Activated naive CD4-positive, alpha-beta T cell (primary cell): ENCODE measurements around the gene LSM7.

Experiments
- DNase-seq, 4 experiments: peaks; one replicate each; lab custom pipeline; 2025; lab: John Stamatoyannopoulos, UW

The LSM7 gene

DNA sequence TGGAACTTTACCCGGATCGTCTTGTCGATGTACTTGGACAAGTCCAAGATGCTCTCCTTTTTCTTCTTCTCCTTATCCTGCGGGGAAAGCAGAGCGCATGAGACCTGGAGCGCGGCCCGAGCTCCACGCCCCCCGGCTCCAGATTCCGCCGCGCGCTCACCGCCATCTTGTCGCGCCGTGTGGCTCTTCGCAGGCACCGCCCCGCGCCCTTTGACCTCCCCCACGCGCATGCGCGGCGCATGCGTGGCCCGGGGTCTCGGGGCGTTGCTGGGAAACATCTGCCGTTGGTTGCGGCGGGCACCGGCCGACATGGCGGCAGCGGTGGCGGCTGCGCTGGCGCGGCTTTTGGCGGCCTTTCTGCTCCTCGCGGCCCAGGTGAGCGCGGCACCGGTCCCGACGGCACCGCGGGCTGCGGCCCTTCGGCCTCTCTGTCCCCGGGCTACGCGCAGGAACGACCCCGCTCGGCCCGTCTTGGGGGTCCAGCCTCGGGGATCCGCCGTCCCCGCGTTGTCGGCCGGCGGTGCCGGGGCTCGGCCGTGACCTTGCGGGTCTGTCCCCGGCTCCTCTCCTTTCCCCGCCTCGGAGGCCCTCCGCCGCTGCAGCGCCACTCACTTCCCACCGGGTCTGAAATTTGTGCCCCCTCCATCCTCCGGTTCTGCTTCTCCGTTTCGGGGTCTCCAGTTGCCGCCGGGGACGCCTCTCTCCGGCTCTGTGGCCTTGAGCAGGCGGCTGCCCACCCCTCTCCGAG is at the start of gene LSM7, which contains the start of gene SPPL2B:
Gene LSM7, minus strand, starts transcription at position 186 of the 748 bp plus-strand sequence. Its CDS starts 20 bp downstream, at position 166.
Gene SPPL2B, plus strand, starts transcription at position 284 of the 748 bp plus-strand sequence. Its CDS starts 26 bp downstream, at position 310.
- peak; percentile 83 to 90 (median 88) for DNase-seq

DNA sequence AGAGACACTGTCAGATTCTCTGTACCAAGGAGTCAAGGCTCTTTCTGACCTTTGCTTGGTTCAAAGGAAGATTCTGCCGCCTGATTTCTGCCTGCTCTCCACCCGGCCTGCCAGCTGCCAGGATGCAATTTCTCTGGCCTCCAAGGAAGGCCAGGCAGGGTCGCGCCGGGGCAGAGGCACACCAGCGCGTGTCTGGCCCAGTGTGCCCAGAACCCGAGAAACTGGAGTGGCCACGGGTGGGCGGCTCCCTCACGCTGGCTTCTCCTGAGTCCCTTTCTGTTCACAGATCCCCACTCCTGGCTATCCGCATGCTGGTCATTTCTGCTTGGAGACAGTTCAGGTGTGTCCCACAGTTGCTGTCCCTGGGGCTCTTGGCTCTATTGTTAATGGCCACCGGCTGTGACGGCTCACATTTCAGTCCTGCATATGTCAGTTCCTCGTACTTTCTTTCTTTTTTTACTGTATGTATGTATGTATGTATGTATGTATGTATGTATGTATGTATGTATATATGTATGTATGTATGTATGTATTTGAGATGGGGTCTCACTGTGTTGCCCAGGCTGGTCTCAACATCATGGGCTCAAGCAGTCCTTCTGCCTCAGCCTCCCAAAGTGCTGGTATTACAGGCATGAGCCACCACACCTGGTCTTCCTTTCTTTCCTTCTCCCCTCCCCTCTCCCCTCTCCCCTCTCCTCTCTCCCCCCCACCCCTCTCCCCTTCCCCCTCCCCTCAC is 48.6 kb upstream of the LSM7 start:
- DNase-seq, result no peak

DNA sequence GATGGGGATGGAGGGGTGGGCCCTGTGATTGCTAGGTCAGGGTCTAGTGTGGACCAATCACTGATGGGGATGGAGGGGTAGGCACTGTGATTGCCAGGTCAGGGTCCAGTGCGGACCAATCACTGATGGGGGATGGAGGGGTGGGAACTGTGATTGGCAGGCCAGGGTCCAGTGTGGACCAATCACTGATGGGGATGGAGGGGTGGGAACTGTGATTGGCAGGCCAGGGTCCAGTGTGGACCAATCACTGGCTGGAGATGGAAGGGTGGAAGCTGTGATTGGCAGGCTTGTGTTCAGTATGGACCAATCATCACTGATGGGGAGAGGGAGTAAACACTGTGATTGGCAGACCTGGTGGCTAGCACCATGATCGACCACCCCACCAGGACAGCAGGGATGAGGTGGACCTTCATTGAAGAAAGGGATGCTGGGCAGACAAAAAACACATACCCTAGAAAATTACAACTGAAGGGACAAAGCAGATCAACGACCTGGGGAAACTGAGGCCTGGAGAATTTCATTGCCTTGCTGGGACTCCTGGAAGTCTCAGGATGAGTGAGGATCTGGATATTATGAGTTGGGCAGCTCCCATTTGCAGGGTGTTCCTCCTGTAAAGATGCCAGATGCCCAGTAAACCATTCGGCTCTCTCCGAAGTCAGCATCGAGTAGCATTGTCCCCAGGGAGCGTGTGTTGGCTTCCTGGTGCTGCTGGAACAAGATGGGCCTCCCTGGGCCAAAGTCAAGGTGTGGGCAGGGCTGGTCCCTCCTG is 47.2 kb upstream of the LSM7 start:
- no peak for DNase-seq

DNA sequence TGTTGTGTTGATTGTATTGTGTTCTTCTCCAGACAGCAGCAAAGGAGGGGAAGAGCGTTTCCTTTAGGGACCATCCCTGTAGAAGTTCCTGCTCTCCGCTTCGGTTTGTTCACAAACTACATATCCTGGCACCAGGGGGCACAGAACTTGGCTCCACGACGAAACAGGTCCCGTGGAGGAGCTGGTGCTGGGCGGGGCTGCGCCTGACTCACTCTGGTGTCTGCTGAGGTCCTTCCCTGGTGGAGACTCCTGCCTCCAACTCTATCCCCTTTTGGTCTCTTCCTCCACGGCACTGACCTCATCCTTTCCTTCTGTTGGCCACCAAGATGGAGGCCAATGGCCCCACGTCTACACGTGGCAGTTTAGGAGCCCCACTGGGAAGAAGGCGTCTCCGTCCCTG is 46.4 kb upstream of the LSM7 start:
- no peak for DNase-seq

DNA sequence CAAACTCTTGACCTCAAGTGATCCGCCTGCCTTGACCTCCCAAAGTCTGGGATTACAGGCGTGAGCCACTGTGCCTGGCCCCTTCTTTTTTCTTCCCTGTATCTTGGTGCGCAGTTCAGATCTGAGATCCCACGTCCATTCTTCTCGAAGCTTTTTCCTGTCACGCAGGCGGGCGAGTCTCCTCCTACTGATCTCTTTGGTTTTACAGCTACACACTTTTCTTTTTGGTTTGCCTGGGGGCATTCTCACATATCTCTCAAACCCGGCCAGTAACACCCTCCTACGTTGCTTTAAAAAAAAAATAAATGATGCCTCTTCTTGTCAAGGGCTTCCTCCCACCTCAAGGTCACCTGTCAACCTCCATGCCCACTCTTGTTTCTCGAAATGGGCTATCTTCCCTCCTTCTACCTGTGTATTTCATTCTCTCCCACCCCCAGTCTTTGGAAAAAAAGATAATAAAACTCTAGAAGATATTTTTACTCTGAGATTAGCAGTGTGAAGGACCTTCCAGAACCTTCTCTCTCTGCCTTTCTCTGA is 43.8 kb upstream of the LSM7 start:
- DNase-seq, result no peak

DNA sequence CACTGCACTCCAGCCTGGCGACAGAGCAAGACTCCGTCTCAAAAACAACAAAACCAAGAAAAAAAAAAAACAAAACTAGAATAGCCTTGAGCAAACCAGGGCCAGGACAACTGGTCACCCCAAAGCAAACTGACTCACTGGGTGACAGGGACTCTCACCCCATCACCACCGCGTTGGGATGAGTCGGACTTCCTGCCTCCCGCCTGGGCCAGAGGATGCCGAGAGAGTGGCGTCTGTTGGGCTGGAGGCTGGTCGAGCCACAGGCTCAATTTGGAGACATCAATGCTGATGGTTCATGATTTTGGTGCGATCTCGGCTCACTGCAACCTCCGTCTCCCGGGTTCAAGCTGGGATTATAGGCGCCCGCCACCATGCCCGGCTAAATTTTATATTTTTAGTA is 43.3 kb upstream of the LSM7 start:
- DNase-seq, result no peak

DNA sequence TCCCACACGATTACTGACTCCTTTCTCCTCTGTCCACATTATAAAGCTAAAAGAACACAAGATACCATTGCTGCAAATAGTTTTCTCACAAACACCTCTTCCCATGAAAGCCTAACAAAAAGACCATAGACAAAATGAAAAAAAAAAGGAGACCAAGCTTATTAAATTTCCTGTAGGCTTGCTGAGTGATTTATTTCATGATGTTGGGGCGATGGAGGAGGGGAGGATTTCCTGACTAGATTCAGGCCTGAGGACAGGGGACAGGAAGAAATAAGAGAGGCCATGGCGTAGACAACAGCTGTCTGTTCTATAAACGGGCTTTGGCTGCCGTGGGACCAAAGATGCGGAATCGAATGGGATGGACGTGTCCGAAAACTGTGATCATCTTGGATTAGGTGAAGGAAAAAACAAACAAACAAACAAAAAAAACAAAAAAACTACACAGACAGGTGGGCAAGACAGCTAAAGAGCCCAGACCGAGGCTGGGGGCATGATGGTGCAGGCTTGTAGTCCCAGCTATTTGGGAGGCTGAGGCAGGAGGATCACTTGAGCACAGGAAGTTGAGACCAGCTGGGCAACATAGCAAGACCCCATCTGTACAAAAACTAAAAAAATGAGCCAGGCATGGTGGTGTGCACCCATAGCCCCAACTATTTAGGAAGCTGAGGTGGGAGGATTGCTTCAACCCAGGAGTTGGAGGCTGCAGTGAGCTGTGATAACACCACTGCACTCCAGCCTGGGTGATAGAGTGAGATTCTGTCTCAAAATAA is 37.0 kb upstream of the LSM7 start:
- no peak for DNase-seq

DNA sequence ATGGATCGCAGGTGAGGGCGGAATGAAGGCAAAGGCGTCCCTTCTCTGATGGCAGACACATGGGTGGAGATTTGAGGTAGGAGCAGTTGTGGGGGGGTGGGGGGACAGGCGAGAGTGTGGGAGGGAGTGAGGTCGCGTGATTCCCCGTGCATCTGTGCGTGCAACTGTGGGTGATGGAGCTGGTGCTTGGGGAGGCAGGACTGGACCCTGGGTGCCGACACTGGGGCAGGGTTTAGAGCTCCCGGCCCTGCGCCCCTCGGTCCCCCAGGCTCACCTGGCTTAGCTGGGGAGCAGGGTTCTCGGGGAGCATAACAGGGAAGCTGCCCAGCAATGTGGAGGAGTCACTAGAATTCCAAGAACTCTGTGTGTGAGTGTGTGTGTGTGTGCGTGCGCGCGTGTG is 35.0 kb upstream of the LSM7 start:
- no peak for DNase-seq

DNA sequence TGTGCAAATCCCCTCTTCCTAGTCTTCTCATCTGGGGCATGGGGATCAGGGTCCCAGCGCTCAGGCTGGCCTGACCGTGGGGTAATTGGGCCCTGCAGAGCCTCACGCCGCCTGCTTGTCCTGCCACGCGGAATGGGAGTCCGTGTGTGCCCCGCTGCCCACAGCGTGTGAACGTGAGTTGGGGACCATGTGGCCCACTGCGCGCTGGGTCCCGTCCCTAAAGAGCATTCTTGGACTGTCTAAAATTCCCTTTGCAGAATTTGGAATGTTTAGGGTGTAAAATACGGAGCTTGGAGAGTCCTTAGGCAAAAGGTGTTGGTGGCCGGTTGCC is 34.5 kb upstream of the LSM7 start:
- no peak for DNase-seq

DNA sequence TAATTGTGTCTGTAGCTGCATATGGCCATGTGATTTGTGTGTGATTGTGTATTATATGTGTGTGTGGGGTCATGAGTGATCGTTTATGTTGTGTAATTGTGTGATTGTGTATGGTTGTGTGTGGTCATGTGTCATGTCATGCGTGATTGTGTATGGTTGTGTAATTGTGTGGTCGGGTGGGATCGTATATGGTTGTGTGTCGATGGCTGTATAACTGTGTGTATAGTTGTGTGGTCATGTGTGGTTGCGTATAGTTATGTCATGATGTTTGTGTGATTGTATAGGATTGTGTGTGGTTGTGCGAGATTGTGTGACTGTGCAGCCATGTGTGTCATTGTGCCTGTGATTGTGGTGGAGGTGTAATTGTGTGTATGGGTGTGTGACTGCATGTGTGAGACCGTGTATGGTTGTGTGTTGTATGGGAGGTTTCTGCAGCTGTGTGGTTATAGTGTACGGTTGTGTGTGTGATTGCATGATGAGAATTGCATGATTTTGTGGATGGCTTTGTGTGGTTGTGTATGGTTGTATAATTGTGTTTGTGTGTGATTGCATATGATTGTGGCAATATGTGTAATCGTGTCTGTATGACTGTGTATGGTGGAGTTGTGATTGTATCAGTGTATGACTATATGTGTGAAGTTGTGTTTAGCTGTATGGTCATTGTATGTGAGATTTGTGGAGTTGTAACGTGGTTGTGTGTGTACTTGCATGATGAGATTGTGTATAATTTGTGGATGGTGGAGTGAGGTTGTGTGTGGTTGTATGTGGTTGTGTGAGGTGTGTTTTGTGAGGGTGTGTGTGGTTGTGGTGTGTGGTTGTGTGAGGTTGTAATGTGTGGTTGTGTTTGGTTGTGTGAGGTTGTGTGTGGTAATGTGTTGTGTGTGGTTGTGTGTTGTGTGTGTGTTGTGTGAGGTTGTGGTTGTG is 33.9 kb upstream of the LSM7 start:
- DNase-seq, result no peak

DNA sequence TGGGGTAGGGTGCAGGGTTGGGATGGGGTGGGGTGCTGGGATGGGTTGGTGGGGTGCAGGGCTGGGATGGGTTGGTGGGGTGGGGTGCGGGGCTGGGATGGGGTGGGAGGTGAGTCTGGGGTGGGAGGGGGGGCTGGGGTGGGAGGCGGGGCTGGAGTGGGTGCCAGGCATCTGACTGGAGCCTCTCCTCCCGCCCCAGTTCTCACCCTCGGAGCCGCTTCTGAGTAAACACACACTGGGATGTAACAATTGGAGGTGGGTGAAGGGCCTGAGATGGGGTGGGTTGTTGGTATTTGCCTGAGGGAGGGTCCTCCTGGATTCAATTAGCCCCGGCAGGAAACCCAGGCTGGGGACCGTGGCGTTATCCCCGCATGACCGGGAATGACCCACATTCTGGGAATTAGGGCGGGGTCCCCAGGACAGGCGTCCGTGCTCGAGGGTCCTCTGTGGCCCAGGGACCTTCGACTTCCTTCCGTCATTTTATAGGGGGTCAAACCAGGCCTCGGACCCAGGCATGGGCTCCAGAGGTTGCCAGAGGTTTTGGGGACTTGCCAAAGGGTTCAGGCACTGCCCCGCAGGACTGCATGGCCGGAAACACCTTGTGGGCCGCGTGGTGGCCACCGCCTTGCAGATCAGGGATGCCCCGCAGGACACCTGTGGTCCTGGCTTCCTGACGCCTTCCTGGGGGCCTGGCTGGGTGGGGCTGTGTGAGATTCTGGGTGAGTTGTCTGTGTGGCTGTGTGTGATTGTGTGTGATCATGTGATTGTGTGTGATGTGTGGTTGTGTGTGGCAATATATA is 33.1 kb upstream of the LSM7 start:
- no peak for DNase-seq

DNA sequence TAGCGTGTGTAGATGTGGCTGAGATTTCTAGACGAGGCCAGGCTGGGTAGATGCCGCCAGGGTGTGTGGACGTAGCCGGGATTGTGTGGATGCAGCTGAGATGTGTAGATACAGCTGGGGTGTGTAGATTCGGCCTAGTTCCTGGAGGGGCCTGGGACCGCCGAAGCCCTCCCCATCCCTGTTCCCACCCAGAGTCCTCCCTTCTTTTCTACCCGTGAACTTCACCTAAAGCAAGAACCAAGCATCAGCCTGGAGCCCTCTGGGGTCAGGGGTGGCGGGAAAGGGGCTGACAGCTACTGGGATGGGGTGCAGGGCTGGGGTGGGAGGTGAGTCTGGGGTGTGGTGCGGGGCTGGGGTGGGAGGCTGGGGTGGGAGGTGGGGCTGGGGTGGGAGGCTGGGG is 32.4 kb upstream of the LSM7 start:
- no peak for DNase-seq

DNA sequence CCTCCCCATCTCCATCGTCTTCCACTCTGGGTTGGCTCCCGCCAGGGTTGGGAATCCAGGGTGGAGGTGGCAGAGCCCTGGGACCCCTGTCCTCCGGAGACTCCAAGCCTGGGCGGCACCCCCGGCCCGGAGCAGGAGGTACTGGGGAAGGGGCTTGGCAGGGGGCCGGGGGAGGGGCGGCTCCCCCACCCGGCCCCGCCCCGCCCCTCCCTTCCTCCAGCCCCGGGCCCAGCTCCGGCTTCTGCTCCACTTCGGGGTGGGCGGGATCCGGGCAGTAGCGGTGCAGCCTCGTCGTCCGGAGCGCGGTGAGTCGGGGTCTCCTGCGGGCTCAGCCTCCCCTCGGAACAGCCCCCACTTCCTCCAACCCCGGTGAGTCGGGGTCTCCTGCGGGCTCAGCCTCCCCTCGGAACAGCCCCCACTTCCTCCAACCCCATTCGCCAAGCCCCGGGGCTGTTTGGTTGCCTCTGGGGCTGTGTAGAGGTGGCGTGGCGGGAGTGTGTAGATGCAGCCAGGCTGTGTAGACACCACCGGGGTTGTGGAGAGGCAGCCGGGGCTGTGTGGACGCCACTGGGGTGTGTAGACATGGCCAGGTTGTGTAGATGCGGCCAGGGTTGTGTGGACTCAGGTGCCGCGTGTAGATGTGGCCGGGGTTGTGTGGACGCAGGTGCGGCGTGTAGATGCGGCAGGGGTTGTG is 31.8 kb upstream of the LSM7 start, which contains the start of gene TMPRSS9:
Gene TMPRSS9, plus strand, starts transcription at position 274 of the 694 bp plus-strand sequence. CDS start 29,521 bp downstream, outside the sequence.
- DNase-seq, result no peak

DNA sequence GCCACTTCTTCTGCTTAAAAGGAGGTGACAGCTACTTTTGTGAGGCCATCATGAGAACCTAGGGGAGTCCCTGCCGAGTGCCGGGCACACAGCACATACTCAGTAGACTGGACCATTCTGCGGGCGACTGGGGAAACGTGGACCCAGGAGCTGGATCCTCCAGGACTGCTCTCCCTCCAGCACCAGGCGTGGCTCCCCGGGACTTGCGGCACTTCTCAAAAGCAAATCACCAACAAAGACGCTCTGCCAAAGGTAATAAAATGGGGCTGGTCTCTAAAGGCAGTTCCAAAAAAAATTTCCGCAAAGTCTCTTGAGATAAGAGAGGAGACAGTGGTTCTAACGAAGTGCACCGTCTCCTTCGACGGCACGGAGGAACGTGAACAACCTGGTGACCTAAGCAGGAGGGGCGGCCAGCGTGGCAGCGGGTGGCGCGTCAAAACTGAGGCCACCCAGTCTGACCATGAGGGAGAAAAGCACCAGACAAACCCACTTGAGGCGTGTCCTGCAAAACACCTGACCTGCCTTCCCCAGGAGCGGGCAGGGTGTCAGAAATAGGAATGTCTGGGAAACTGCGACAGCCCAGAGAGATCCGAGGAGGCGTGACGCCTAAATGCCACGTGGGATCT is 30.3 kb upstream of the LSM7 start:
- DNase-seq, result no peak

DNA sequence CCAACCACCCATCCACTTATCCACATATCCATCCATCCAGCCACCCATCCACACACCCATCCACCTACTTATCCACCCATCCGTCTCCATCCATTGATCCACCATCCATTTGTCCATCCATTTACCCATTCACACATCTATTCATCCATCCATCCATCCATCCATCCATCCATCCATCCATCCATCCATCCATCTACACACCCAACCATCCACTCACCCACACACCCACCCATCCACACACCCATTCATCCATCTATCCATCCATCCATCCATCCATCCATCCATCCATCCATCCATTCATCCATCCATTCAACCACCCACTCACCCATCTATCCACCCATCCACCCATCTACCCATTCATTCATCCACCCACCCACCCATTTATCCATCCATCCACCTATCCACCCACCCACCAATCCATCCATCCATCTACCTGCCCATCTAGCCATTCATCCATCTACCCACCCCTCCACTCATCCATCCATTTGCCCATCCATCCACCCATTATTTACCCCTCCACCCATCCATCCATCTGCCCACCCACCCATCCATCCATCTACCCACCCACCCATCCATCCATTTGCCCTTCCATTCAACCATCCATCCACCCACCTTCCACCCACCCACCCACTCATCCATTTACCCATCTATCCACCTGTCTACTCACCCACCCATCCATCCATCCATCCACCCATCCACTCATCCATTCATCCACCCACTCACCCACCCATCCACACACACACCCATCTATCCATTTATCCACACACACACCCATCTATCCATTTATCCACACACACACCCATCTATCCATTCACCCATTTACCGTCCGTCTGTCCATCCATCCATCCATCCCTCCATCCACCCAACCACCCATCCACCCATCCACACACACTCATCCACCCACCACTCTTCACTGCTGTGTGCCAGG is 29.2 kb upstream of the LSM7 start:
- no peak for DNase-seq

DNA sequence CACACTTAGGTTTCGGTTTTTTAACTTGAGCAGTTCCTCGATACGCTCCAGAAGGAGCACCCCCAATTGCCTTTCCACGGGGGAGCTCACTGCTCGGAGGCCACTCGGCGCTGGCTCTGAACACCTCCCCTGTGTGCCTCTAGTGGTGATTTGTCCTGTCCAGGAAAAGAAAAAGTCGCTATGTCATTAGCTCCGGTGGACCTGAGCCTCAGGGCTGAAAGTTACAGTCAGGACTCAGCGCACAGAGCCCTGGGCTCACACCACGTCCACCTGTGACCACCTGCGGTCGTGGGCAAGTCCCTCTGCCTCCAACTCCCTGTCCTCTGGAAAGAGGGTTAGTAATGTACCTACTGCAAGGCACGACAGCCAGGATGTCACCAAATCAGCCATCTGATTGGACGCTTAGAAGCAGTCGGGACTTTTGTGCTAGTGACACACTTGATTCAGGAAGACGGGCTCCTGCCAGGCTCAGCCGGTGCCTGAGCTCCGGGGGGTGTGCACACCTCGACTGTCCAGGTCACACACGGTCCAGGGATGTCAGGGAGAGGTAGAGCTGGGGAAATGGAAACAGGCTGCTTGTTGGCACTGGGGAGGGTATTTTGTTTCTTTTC is 27.8 kb upstream of the LSM7 start:
- no peak for DNase-seq
